Loucy (cell line): ENCODE data around the gene ADO.

ENCODE experiments used
- H2AFZ ChIP-seq: fragments of 200-600 bp; sonication (generic); 2 replicates; pipeline ENCODE4 v1.6.0; 2016; ENCODE audit warnings: antibody characterized with exemption, mild to moderate bottlenecking, low read length, moderate library complexity
- H3F3A ChIP-seq: fragments of 200-600 bp; 2 replicates; pipeline ENCODE4 v1.6.0; 2016; ENCODE audit warnings: antibody characterized with exemption, low read depth, mild to moderate bottlenecking
- H3K27me3 ChIP-seq: fragments of 200-600 bp; sonication (generic); 2 replicates; pipeline ENCODE4 v1.6.1; 2014; ENCODE audit warnings: low read length, mild to moderate bottlenecking; ENCODE audit not compliant: insufficient read depth, poor library complexity, severe bottlenecking
- H3K36me3 ChIP-seq: fragments of 200-600 bp; sonication (generic); 2 replicates; pipeline ENCODE4 v1.6.1; 2016; ENCODE audit warnings: low read length; ENCODE audit not compliant: insufficient read depth
- H3K4me1 ChIP-seq: fragments of 200-600 bp; sonication (generic); 2 replicates; pipeline ENCODE4 v1.5.1; 2014; ENCODE audit warnings: low read length, mild to moderate bottlenecking; ENCODE audit not compliant: insufficient read depth, poor library complexity, severe bottlenecking
- H3K4me2 ChIP-seq: fragments of 200-600 bp; sonication (generic); 2 replicates; pipeline ENCODE4 v1.6.0; 2014; ENCODE audit warnings: antibody characterized with exemption, low read length, low read depth, mild to moderate bottlenecking; ENCODE audit not compliant: poor library complexity, severe bottlenecking
- H3K4me3 ChIP-seq: fragments of 200-600 bp; sonication (generic); 2 replicates; pipeline ENCODE4 v1.5.1; 2014; ENCODE audit warnings: low read length, mild to moderate bottlenecking, mixed read lengths; ENCODE audit not compliant: poor library complexity, severe bottlenecking
- H3K79me2 ChIP-seq: fragments of 200-600 bp; sonication (generic); 2 replicates; pipeline ENCODE4 v1.6.1; 2014; ENCODE audit warnings: low read length; ENCODE audit not compliant: insufficient read depth
- H3K9ac ChIP-seq: fragments of 200-600 bp; sonication (generic); 2 replicates; pipeline ENCODE4 v1.6.0; 2014; ENCODE audit warnings: mild to moderate bottlenecking, low read depth, low read length, moderate library complexity; ENCODE audit not compliant: poor library complexity, severe bottlenecking
- H3K9me2 ChIP-seq: fragments of 200-600 bp; sonication (generic); replicated peaks from 2 replicates; pipeline ENCODE4 v1.6.1; 2016; ENCODE audit warnings: low read depth, low read length, mixed read lengths
- H3K9me3 ChIP-seq: fragments of 200-600 bp; sonication (generic); 2 replicates; pipeline ENCODE4 v1.6.1; 2014; ENCODE audit warnings: mild to moderate bottlenecking, antibody characterized with exemption, low read length, low read depth; ENCODE audit not compliant: insufficient read depth
- H4K20me1 ChIP-seq: fragments of 200-600 bp; sonication (generic); 2 replicates; pipeline ENCODE4 v1.6.0; 2014; ENCODE audit warnings: antibody characterized with exemption, low read length, mild to moderate bottlenecking; ENCODE audit not compliant: insufficient read depth, poor library complexity, severe bottlenecking
- EZH2phosphoT487 ChIP-seq: fragments of 200-600 bp; IDR thresholded peaks from 2 replicates; pipeline ENCODE4 v1.6.1; 2018; ENCODE audit warnings: antibody characterized with exemption, mild to moderate bottlenecking, moderate library complexity, borderline replicate concordance
- TF ChIP-seq, protein P1 (sequence below): fragments of 200-600 bp; sonication (generic); conservative IDR thresholded peaks from 2 replicates; pipeline ENCODE4 v1.5.1; 2014; ENCODE audit warnings: mild to moderate bottlenecking, antibody characterized with exemption, low read length

Gene ADO

GRCh38 chr10:62763155-62763554, 41.4 kb upstream of the ADO start:
- Histone ChIP-seq H3K9me3 (no peaks in the 10 kb centered on the region), H4K20me1 (no peaks in the 10 kb centered on the region), H3K4me2 (no peak overlapping the region), H3K9ac (no peak overlapping the region), H2AFZ (no peak overlapping the region), H3K4me3 (no peak overlapping the region), H3K9me2 (no peaks in the 10 kb centered on the region), H3K79me2 (no peaks in the 10 kb centered on the region), H3K27me3 (no peaks in the 10 kb centered on the region), H3F3A (no peaks in the 10 kb centered on the region), H3K36me3 (no peaks in the 10 kb centered on the region), H3K4me1 (no peaks in the 10 kb centered on the region)
- TF ChIP-seq EZH2phosphoT487: no peak
- TF ChIP-seq, protein P1, sequence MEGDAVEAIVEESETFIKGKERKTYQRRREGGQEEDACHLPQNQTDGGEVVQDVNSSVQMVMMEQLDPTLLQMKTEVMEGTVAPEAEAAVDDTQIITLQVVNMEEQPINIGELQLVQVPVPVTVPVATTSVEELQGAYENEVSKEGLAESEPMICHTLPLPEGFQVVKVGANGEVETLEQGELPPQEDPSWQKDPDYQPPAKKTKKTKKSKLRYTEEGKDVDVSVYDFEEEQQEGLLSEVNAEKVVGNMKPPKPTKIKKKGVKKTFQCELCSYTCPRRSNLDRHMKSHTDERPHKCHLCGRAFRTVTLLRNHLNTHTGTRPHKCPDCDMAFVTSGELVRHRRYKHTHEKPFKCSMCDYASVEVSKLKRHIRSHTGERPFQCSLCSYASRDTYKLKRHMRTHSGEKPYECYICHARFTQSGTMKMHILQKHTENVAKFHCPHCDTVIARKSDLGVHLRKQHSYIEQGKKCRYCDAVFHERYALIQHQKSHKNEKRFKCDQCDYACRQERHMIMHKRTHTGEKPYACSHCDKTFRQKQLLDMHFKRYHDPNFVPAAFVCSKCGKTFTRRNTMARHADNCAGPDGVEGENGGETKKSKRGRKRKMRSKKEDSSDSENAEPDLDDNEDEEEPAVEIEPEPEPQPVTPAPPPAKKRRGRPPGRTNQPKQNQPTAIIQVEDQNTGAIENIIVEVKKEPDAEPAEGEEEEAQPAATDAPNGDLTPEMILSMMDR: no peak

DNA sequence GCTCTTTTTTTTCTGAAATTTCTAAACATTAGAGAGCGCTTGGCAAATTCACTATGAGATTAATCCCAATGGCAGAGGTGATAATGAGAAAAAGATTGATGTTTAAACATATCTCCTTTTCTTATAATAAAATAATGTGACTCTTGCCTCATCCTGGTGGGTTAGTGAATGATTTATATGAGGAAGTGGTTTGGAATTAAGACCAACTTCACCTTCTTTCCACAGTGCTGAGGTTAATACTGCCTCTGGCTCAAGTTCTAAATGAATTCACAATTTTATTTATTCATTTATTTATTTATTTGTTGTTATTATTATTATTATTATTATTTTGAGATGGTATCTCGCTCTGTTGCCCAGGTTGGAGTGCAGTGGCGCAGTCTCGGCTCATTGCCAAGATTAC, 40.5 kb upstream of the ADO start:
- Histone ChIP-seq H3K9me2 (no peaks in the 10 kb centered on the region), H3K36me3 (no peaks in the 10 kb centered on the region), H3F3A (no peaks in the 10 kb centered on the region), H3K4me3 (no peak overlapping the region), H2AFZ (no peak overlapping the region), H3K27me3 (no peaks in the 10 kb centered on the region), H4K20me1 (no peaks in the 10 kb centered on the region), H3K4me2 (no peak overlapping the region), H3K9ac (no peak overlapping the region), H3K4me1 (no peaks in the 10 kb centered on the region), H3K9me3 (no peaks in the 10 kb centered on the region), H3K79me2 (no peaks in the 10 kb centered on the region)
- TF ChIP-seq, protein P1: no peak
- no peak for TF ChIP-seq EZH2phosphoT487

- Histone ChIP-seq H2AFZ (no peak overlapping the region), H3K9ac (no peak overlapping the region)
These were observed 38.8 kb upstream of the ADO start for GRCh38 chr10:62765726-62766125.

DNA sequence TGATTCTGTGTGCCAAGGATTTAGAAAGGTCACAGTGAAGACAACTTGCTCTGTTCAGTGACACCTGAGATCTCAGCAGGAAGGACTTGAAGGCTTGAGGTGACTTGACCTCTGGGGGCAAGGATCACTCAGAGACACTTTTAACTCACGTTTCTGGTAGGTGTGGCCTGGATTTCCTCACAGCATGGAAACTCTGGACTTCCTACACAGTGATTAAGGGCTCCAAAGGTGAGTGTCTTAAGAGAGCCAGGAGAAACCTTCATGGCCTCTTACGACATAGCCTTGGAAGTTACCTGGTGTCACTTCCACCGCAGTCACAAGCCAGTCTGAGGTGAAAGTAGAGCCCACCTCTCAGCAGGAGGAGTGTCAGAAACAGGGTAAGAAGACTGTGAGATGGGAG, 38.1 kb upstream of the ADO start:
- Histone ChIP-seq H3K4me2 (no peak overlapping the region), H2AFZ (no peak overlapping the region), H3K27me3 (no peaks in the 10 kb centered on the region), H3K4me3 (no peak overlapping the region), H3K79me2 (no peaks in the 10 kb centered on the region), H3F3A (no peaks in the 10 kb centered on the region), H3K9me3 (no peaks in the 10 kb centered on the region), H3K36me3 (no peaks in the 10 kb centered on the region), H3K9me2 (no peaks in the 10 kb centered on the region), H3K4me1 (no peaks in the 10 kb centered on the region), H3K9ac (no peak overlapping the region), H4K20me1 (no peaks in the 10 kb centered on the region)
- TF ChIP-seq, protein P1: no peak
- TF ChIP-seq EZH2phosphoT487: no peak

More at GRCh38 chr10:62765726-62766125, 38.8 kb upstream of the ADO start:
- no peaks in the 10 kb centered on the region for H3K4me1 ChIP-seq
- H4K20me1 ChIP-seq: no peaks in the 10 kb centered on the region
- no peaks in the 10 kb centered on the region for H3K9me3 ChIP-seq
- TF ChIP-seq EZH2phosphoT487: no peak
- no peaks in the 10 kb centered on the region for H3K27me3 ChIP-seq
- H3K9me2 ChIP-seq: no peaks in the 10 kb centered on the region
- H3K36me3 ChIP-seq: no peaks in the 10 kb centered on the region
- H3K79me2 ChIP-seq: no peaks in the 10 kb centered on the region
- H3F3A ChIP-seq: no peaks in the 10 kb centered on the region
- H3K4me3 ChIP-seq: no peak overlapping the region
- H3K4me2 ChIP-seq: no peak overlapping the region
